Peyer's patch (tissue), 4 donors: ENCODE results near the gene TBCD.

Experiments used
- POLR2A ChIP-seq, 2 donors: fragments of 450-650 bp; IDR thresholded peaks; one replicate each; pipeline ENCODE4 v1.5.1; 2017; ENCODE audit warnings: antibody characterized with exemption in 2 of 2, mild to moderate bottlenecking in 2 of 2, moderate library complexity in 2 of 2
- TF ChIP-seq, protein P1 (sequence below), 6 experiments: fragments of 450-650 bp in 4 of 6; fragments of 200-600 bp in 2 of 6; sonication (generic) in 1 of 6; IDR thresholded peaks; one replicate each; pipeline ENCODE4 v1.5.1; 2017 to 2019; ENCODE audit warnings: antibody characterized with exemption in 6 of 6, mild to moderate bottlenecking in 3 of 6, moderate library complexity in 1 of 6

GRCh38 chr17:82942166-82943130 lies 190.6 kb downstream of the TBCD start:
- TF ChIP-seq POLR2A (IDR thresholded peaks at IDR 0.05), result no peak
- TF ChIP-seq, protein P1, sequence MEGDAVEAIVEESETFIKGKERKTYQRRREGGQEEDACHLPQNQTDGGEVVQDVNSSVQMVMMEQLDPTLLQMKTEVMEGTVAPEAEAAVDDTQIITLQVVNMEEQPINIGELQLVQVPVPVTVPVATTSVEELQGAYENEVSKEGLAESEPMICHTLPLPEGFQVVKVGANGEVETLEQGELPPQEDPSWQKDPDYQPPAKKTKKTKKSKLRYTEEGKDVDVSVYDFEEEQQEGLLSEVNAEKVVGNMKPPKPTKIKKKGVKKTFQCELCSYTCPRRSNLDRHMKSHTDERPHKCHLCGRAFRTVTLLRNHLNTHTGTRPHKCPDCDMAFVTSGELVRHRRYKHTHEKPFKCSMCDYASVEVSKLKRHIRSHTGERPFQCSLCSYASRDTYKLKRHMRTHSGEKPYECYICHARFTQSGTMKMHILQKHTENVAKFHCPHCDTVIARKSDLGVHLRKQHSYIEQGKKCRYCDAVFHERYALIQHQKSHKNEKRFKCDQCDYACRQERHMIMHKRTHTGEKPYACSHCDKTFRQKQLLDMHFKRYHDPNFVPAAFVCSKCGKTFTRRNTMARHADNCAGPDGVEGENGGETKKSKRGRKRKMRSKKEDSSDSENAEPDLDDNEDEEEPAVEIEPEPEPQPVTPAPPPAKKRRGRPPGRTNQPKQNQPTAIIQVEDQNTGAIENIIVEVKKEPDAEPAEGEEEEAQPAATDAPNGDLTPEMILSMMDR (IDR thresholded peaks at IDR 0.05), result no peak
